ENCODE data around the gene RUNDC3A. TPM values are rescaled to one million over a fixed set of nuclear protein-coding genes. Genes with fewer than 3 reads are reported as not detected.

The RUNDC3A gene
- total RNA-seq, 2 experiments from 2014 or later = 0.22 TPM; not detected in 1

DNA sequence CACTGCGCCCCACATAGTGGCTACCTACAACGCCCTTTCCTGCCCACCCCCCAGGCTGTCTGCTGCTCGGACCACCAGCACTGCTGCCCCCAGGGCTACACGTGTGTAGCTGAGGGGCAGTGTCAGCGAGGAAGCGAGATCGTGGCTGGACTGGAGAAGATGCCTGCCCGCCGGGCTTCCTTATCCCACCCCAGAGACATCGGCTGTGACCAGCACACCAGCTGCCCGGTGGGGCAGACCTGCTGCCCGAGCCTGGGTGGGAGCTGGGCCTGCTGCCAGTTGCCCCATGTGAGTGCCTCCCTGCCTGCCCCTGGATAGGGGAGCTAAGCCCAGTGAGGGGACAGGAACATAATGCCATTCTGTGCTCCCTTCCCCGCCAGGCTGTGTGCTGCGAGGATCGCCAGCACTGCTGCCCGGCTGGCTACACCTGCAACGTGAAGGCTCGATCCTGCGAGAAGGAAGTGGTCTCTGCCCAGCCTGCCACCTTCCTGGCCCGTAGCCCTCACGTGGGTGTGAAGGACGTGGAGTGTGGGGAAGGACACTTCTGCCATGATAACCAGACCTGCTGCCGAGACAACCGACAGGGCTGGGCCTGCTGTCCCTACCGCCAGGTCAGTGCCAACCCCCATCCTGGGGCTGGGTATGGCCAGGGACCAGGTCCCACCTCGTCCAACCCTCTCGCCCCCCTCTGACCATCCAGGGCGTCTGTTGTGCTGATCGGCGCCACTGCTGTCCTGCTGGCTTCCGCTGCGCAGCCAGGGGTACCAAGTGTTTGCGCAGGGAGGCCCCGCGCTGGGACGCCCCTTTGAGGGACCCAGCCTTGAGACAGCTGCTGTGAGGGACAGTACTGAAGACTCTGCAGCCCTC is 43.8 kb downstream of the RUNDC3A start:
- Mint-ChIP-seq H3K4me1 (ENCODE audit: low read depth) (peaks cover 8% of the 10 kb centered on the region), H3K4me3 (no peak overlapping the region), H3K27me3 (no peaks in the 10 kb centered on the region), H3K36me3 (ENCODE audit: low read depth) (peaks cover 2% of the 10 kb centered on the region), H3K27ac (no peak overlapping the region), H3K9me3 (no peaks in the 10 kb centered on the region)
- TF ChIP-seq, protein P1, sequence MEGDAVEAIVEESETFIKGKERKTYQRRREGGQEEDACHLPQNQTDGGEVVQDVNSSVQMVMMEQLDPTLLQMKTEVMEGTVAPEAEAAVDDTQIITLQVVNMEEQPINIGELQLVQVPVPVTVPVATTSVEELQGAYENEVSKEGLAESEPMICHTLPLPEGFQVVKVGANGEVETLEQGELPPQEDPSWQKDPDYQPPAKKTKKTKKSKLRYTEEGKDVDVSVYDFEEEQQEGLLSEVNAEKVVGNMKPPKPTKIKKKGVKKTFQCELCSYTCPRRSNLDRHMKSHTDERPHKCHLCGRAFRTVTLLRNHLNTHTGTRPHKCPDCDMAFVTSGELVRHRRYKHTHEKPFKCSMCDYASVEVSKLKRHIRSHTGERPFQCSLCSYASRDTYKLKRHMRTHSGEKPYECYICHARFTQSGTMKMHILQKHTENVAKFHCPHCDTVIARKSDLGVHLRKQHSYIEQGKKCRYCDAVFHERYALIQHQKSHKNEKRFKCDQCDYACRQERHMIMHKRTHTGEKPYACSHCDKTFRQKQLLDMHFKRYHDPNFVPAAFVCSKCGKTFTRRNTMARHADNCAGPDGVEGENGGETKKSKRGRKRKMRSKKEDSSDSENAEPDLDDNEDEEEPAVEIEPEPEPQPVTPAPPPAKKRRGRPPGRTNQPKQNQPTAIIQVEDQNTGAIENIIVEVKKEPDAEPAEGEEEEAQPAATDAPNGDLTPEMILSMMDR (IDR thresholded peaks at IDR 0.05) = no peak
- ATAC-seq = no peak
- no peak for DNase-seq
- POLR2A ChIA-PET = interaction anchor here (1.0 to 1.6 kb wide), 2 partner anchors 33 to 143 kb away, joined by 3 to 5 read pairs; no protein-coding TSS in a partner anchor
- intact Hi-C loops (cut with micrococcal nuclease) = no loop called here
- CTCF ChIA-PET = interaction anchor here (0.7 to 6.2 kb wide), 10 partner anchors 9 to 171 kb away, joined by 3 to 51 read pairs (median 8); partner anchors contain the start of gene FAM171A2

DNA sequence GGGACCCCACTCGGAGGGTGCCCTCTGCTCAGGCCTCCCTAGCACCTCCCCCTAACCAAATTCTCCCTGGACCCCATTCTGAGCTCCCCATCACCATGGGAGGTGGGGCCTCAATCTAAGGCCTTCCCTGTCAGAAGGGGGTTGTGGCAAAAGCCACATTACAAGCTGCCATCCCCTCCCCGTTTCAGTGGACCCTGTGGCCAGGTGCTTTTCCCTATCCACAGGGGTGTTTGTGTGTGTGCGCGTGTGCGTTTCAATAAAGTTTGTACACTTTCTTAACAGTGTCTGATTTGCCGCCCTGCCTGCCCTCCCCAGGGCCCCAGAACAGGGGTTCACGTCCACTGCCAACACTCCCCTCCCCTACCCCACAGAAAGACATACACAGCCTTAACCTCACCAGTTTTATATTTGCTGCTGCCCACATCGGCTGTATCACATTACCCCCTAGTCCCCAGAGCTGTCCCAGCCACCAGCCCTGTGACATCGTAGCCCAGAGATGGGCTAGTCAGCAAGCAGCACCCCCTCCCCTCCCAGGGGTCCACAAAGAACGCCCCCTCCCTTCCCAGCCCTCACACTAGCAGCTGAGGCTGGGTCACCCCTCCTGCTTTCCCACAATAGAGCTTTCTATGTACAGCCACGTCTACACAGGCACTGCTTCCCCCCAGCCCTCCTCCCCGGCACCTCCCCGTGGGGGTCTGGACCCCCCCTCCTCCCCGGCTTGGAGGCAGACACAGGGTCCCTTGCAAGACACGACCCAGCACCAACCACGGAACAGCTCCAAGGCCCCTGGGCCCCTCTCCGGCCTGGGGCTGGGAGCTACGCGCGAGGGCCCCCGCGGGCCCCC is 44.6 kb downstream of the RUNDC3A start:
- H3K27me3 Mint-ChIP-seq = no peaks in the 10 kb centered on the region
- H3K9me3 Mint-ChIP-seq = no peaks in the 10 kb centered on the region
- ChIA-PET POLR2A (interaction anchor here (1.0 to 1.6 kb wide), 3 partner anchors 32 to 170 kb away, joined by 3 to 5 read pairs (median 5); no protein-coding TSS in a partner anchor), CTCF (interaction anchor here (0.7 to 6.2 kb wide), 12 partner anchors 8 to 409 kb away, joined by 3 to 51 read pairs (median 4); partner anchors contain the start of genes FAM171A2 and GRN)
- DNase-seq (no peak), ATAC-seq (no peak)
- peak overlapping the region; percentile 24 for H3K4me3 Mint-ChIP-seq
- peaks cover 2% of the 10 kb centered on the region for H3K36me3 Mint-ChIP-seq (ENCODE audit: low read depth)
- TF ChIP-seq, protein P1 (IDR thresholded peaks at IDR 0.05) = no peak
- peaks cover 7% of the 10 kb centered on the region for H3K4me1 Mint-ChIP-seq (ENCODE audit: low read depth)
- intact Hi-C loops (cut with micrococcal nuclease) = no loop called here
- no peak overlapping the region for H3K27ac Mint-ChIP-seq

DNA sequence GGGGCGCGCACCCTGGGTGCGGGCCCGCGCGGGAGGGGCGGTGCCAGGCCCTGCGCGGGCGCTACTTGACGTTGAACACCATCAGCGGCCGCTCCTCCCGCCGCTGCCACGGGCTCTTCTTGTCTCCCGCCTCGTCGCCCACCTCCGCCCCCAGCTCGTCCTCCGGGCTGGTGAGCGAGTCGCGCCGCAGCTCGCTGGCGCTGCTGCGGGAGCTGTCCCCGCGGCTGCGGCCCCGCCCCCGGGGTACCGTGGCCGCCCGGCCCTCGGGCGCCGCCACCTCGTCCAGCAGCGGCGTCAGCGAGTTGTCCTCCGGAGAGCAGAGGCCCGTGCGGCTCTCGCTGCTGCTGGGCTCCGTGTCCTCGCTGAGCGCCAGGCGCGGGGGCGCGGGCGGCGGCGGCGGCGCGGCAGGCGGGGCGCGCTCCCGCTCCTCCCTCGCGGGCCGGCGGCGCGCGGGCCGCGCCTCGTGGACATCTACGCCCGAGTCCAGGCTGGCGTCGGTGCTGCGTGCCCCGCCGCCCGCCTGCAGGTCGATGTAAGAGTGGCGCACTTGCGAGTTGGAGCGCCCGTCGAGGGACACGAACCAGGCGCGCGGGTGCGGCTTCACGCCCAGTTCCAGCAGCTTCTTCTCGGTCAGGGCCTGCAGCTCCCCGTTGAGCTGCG is 45.4 kb downstream of the RUNDC3A start:
- Mint-ChIP-seq H3K36me3 (ENCODE audit: low read depth) (peaks cover 2% of the 10 kb centered on the region), H3K4me1 (ENCODE audit: low read depth) (no peaks in the 10 kb centered on the region), H3K9me3 (no peaks in the 10 kb centered on the region), H3K27ac (no peak overlapping the region), H3K4me3 (peak overlapping the region; percentile 44), H3K27me3 (no peaks in the 10 kb centered on the region)
- no peak for DNase-seq
- intact Hi-C loops (cut with micrococcal nuclease) = no loop called here
- ATAC-seq = peak; percentile 4
- TF ChIP-seq, protein P1 (IDR thresholded peaks at IDR 0.05) = no peak
- ChIA-PET CTCF (interaction anchor here (0.6 to 6.2 kb wide), 22 partner anchors 8 to 410 kb away, joined by 3 to 51 read pairs (median 4); partner anchors contain the start of genes FAM171A2, GRN and TMUB2), POLR2A (interaction anchor here (1.3 to 1.6 kb wide), 3 partner anchors 31 to 169 kb away, joined by 3 to 5 read pairs (median 5); no protein-coding TSS in a partner anchor)

DNA sequence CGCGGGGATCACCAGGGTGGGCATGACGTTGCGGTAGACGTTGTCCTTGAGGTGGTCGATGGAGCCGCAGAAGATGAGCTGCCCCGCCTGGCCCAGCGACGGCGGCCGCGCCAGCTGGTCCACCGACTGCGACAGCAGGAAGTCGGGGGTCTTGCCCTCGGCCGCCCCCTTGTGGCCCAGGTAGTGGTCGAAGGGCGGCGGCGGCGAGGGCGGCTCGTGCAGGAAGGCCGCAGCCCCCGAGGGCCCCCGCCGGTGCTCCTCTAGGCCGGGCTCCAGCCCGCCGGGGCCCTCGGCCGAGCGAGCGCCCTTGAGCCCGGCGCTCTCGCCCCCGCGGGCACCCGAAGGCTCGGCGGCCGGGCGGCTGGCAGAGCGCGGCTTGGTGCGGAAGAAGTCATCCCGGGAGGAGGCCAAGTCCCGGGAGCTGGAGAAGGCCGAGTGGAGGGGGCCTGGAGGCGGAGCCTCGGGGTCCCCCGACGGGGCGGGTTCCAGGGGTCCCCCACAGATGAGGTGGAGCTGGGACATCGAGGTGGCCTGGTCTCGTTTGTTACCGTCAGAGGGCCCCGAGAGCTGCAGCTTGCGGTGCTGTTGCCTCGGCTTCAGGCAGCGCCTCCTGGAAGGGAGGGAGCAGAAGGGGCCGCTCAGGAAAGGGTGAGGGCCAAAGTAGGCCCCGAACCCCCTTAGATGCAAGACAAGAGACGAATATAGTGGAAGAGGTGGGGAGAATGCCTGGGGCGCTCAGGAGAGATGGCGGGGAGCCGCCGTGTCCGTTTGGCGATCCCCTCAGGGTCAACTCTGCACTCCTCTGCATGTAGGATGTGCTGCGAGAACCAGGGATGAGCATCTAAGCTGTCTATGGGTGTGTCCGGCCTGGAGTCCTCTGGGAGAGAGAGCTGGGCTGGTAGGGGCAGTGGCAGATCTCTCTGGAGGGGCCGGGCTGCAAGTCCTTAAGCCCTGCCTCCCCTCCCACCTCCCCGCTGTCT is 46.5 kb downstream of the RUNDC3A start:
- intact Hi-C loops (cut with micrococcal nuclease) = no loop called here
- H3K4me1 Mint-ChIP-seq (ENCODE audit: low read depth) = no peaks in the 10 kb centered on the region
- peaks cover 2% of the 10 kb centered on the region for H3K36me3 Mint-ChIP-seq (ENCODE audit: low read depth)
- H3K27ac Mint-ChIP-seq = no peak overlapping the region
- ChIA-PET CTCF (interaction anchor here (0.5 to 6.2 kb wide), 22 partner anchors 7 to 169 kb away, joined by 3 to 51 read pairs (median 4); partner anchors contain the start of genes FAM171A2, GRN and TMUB2), POLR2A (interaction anchor here (1.3 to 1.5 kb wide), 3 partner anchors 20 to 156 kb away, joined by 3 to 4 read pairs (median 3); partner anchors contain the start of gene ATXN7L3)
- H3K27me3 Mint-ChIP-seq = no peaks in the 10 kb centered on the region
- TF ChIP-seq, protein P1 (IDR thresholded peaks at IDR 0.05) = peak; percentile 65
- ATAC-seq = peak; percentile 55
- no peaks in the 10 kb centered on the region for H3K9me3 Mint-ChIP-seq
- peak overlapping the region; percentile 64 for H3K4me3 Mint-ChIP-seq
- peak; percentile 77 for DNase-seq
